GM18507 (cell line): Measurements from ENCODE around the gene KDM4B.

ENCODE experiments used
- DNase-seq: peaks from one replicate; pipeline ENCODE4 v3.0.0; 2011; ENCODE audit warnings: low read depth; ENCODE audit not compliant: insufficient read length; ENCODE audit errors: extremely low spot score
- FAIRE-seq: peaks from 2 replicates; lab custom pipeline; 2011; peaks lifted over from hg19 to GRCh38; lab: Jason Lieb, UNC

The KDM4B gene

GRCh38 chr19:5138606-5139582, 170.0 kb downstream of the KDM4B start:
- DNase-seq (peak; percentile 71), FAIRE-seq (peak; percentile 98)

GRCh38 chr19:5139583-5140325, 170.8 kb downstream of the KDM4B start:
- DNase-seq, result no peak
- no peak for FAIRE-seq

GRCh38 chr19:5141129-5141849, 172.4 kb downstream of the KDM4B start:
- DNase-seq (no peak), FAIRE-seq (no peak)

- FAIRE-seq (no peak), DNase-seq (no peak)
Observed at GRCh38 chr19:5141850-5142724, 173.2 kb downstream of the KDM4B start.

GRCh38 chr19:5142725-5143097, 173.8 kb downstream of the KDM4B start:
- no peak for FAIRE-seq

GRCh38 chr19:5143471-5144411, 174.8 kb downstream of the KDM4B start:
- FAIRE-seq, result no peak
- no peak for DNase-seq

More at GRCh38 chr19:5142725-5143097, 173.8 kb downstream of the KDM4B start:
- no peak for DNase-seq

GRCh38 chr19:5144545-5145179, 175.7 kb downstream of the KDM4B start:
- FAIRE-seq, result no peak

GRCh38 chr19:5145521-5146511, 176.9 kb downstream of the KDM4B start:
- DNase-seq (no peak), FAIRE-seq (no peak)

More at GRCh38 chr19:5144545-5145179, 175.7 kb downstream of the KDM4B start:
- DNase-seq, result no peak

GRCh38 chr19:5147074-5147977, 178.4 kb downstream of the KDM4B start:
- no peak for DNase-seq
- FAIRE-seq, result no peak

GRCh38 chr19:5147978-5148793, 179.3 kb downstream of the KDM4B start:
- DNase-seq (no peak), FAIRE-seq (no peak)

GRCh38 chr19:5148794-5149190, 179.9 kb downstream of the KDM4B start:
- FAIRE-seq (no peak), DNase-seq (no peak)

- no peak for FAIRE-seq
- DNase-seq, result no peak
Observed at GRCh38 chr19:5149508-5149907, 180.6 kb downstream of the KDM4B start.

- DNase-seq, result no peak
Observed at GRCh38 chr19:5149932-5150901, 181.3 kb downstream of the KDM4B start.

More at GRCh38 chr19:5149932-5150901, 181.3 kb downstream of the KDM4B start:
- FAIRE-seq, result no peak
